ENCODE measurements around the gene CYSRT1. TPM values are rescaled to one million over a fixed set of nuclear protein-coding genes. Genes with fewer than 3 reads are reported as not detected.

The CYSRT1 gene
- total RNA-seq, 1 donor from 2014 or later: 0.27 TPM

GRCh38 chr9:137250329-137251193, 25.6 kb downstream of the CYSRT1 start:
- Histone ChIP-seq H3K9me3 (replicated peaks) (no peaks in the 10 kb centered on the region), H3K4me3 (no peak overlapping the region), H3K27ac (replicated peaks) (peak overlapping the region; percentile 85), H3K36me3 (no peaks in the 10 kb centered on the region), H3K27me3 (ENCODE audit: low read depth) (no peaks in the 10 kb centered on the region), H3K4me1 (peaks cover 46% of the 10 kb centered on the region)
- intact Hi-C loops (cut with micrococcal nuclease): no loop called here
- peak; percentile 58 for DNase-seq
- TF ChIP-seq CTCF (IDR thresholded peaks at IDR 0.05; ENCODE audit: borderline replicate concordance): no peak

- Histone ChIP-seq H3K4me1 (peaks cover 52% of the 10 kb centered on the region), H3K9me3 (replicated peaks) (no peaks in the 10 kb centered on the region), H3K27me3 (ENCODE audit: low read depth) (no peaks in the 10 kb centered on the region), H3K36me3 (peaks cover 2% of the 10 kb centered on the region), H3K27ac (replicated peaks) (peak within 1 kb of the TSS; percentile 85), H3K4me3 (no peak within 1 kb of the TSS)
- TF ChIP-seq CTCF (IDR thresholded peaks at IDR 0.05; ENCODE audit: borderline replicate concordance): no peak
- DNase-seq: no peak
- intact Hi-C loops (cut with micrococcal nuclease): no loop called here
These were observed 26.2 kb downstream of the CYSRT1 start, which contains the start of gene STPG3 for GRCh38 chr9:137251194-137251461. Gene STPG3, plus strand, starts transcription at chr9:137251286. Its CDS starts 1 bp downstream, at chr9:137251287.

- no peak overlapping the region for H3K27ac ChIP-seq (replicated peaks)
These were observed 26.7 kb downstream of the CYSRT1 start for GRCh38 chr9:137251490-137252268.

GRCh38 chr9:137252555-137253506, 27.9 kb downstream of the CYSRT1 start:
- H3K36me3 ChIP-seq: peaks cover 17% of the 10 kb centered on the region
- TF ChIP-seq CTCF (IDR thresholded peaks at IDR 0.05; ENCODE audit: borderline replicate concordance): no peak
- H3K27me3 ChIP-seq (ENCODE audit: low read depth): no peaks in the 10 kb centered on the region
- peaks cover 55% of the 10 kb centered on the region for H3K4me1 ChIP-seq
- H3K27ac ChIP-seq (replicated peaks): no peak overlapping the region
- DNase-seq: no peak
- intact Hi-C loops (cut with micrococcal nuclease): no loop called here
- no peaks in the 10 kb centered on the region for H3K9me3 ChIP-seq (replicated peaks)
- H3K4me3 ChIP-seq: no peak overlapping the region

More at GRCh38 chr9:137251490-137252268, 26.7 kb downstream of the CYSRT1 start:
- intact Hi-C loops (cut with micrococcal nuclease): no loop called here
- no peak for TF ChIP-seq CTCF (IDR thresholded peaks at IDR 0.05; ENCODE audit: borderline replicate concordance)
- DNase-seq: no peak
- H3K4me1 ChIP-seq: peaks cover 57% of the 10 kb centered on the region
- no peaks in the 10 kb centered on the region for H3K27me3 ChIP-seq (ENCODE audit: low read depth)
- peaks cover 7% of the 10 kb centered on the region for H3K36me3 ChIP-seq
- H3K9me3 ChIP-seq (replicated peaks): no peaks in the 10 kb centered on the region
- no peak overlapping the region for H3K4me3 ChIP-seq
